Activated CD4-positive, CD25-positive, alpha-beta regulatory T cell treated with anti-CD3 and anti-CD28 coated beads, Interleukin-2, amount 50 U/mL, for 24 hours (primary cell): Measurements from ENCODE around the gene GRID2.

Experiments
- ATAC-seq, 2 donors: fragments of 150-1000 bp; cut with Tn5 transposase; one replicate each; pipeline ENCODE4 v1.10.0; 2021; ENCODE audit warnings: mild to moderate bottlenecking in 1 of 2, moderate library complexity in 1 of 2

GRID2 gene

GRCh38 chr4:92970996-92971395 is 667.2 kb downstream of the GRID2 start:
- no peak for ATAC-seq

GRCh38 chr4:92988301-92988700 is 684.5 kb downstream of the GRID2 start:
- no peak for ATAC-seq

GRCh38 chr4:92992758-92993157 is 689.0 kb downstream of the GRID2 start:
- no peak for ATAC-seq

- no peak for ATAC-seq
Observed at GRCh38 chr4:92994727-92995126, 691.0 kb downstream of the GRID2 start.

- ATAC-seq, result no peak
Observed at GRCh38 chr4:92996533-92996932, 692.8 kb downstream of the GRID2 start.

DNA sequence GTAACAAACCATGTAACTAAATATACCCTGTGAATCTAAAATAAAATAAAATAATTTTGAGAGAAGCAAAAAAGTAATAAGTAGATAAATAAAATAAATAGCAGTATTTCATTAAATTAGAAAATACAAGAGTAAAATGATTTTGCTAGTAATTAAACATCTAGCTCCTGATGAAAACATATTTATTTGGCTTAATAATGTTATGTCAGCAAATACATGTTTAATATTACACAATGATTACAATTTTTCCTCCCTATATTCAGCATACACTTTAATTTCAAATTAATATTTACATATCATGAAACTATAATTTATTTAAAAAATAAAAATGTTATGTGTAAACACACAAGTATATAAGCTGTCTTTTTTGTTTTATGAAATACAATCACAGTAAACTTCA is 697.1 kb downstream of the GRID2 start:
- no peak for ATAC-seq

DNA sequence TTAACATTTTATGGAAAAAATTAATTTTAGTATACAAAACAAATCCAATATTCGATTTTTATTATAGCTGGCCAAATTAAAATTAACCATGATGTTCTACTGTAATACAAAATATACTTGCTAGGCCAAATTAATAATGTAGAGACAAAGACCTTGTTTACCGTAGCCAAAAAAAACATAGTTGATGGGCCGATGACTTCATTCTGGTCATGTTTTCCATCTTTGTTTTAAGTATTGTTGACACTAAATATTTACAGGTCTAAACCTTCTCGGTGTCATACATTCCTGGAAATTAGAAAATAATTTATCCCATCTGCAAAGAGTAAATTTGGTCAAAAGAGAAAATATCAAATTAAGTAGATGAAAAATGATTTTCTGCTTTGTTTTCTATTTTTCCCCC is 698.5 kb downstream of the GRID2 start:
- no peak for ATAC-seq

GRCh38 chr4:93016350-93016749 is 712.6 kb downstream of the GRID2 start:
- ATAC-seq, result no peak

- no peak for ATAC-seq
Observed at GRCh38 chr4:93018243-93018642, 714.5 kb downstream of the GRID2 start.

GRCh38 chr4:93018806-93019205 is 715.0 kb downstream of the GRID2 start:
- ATAC-seq, result no peak

DNA sequence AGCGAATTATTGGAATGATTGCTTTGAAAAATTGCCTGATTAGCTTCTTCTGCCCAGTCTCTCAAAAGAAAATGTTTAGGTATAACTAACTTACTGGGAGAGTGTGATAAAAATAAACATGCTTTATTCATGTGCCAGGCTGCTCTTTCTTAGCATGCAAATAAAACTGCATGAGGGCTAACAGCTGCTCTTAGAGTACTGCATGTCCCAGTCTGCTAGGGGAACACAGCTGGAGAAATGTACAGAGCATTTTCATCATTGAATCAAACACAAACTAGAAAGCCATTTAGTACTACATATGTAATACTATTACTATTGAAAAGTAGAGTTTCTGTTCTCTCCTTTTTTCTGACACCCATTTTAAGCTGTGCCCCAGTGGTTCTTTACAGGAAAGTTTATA is 726.0 kb downstream of the GRID2 start:
- ATAC-seq, result no peak

GRCh38 chr4:93030670-93031069 is 726.9 kb downstream of the GRID2 start:
- ATAC-seq, result no peak

DNA sequence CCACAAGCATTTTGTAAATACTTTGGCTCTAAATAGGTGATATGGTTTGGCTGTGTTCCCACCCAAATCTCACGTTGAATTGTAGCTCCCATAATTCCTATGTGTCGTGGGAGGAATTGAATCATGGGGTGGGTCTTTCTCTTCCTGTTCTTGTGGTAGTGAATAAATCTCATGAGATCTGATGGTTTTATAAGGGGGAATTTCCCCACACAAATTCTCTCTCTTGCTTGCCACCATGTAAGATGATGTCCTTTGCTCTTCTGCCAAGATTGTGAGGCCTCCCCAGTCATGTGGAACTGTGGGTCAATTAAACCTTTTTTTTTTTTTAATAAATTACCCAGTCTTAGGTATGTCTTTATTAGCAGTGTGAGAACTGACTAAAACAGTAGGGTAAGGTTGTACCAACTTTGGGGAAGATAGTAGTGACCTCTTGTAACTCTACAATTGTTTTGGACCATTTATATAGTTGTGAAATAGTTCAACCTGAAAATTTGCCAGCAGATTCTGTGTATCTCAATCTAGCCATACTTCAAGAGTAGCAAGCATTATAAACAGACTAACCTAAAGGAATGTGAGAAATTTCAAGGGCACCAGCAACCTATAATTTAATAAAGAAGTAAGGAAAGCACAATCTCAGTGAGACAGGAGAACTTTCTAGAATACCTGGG is 727.8 kb downstream of the GRID2 start:
- ATAC-seq, result no peak

- no peak for ATAC-seq
Observed at GRCh38 chr4:93042746-93043145, 739.0 kb downstream of the GRID2 start.

DNA sequence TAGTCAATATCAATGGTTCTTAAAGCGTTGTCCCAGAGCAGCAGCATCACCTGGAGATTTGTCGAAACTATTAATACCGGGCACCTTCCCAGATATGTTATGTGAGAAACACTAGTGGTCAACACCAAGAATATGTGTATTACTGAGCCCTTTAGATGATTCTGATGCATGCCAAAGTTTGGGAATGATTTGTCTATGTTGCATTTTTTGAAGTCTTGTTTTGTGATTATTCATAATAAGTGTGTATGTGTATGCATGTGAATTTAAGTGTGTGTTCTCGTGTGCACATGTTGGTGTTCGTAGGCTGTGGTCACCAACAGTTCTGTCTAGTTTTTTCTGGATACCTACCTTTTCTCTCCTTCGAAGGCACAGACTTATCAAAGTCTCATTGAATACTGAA is 749.4 kb downstream of the GRID2 start:
- no peak for ATAC-seq

DNA sequence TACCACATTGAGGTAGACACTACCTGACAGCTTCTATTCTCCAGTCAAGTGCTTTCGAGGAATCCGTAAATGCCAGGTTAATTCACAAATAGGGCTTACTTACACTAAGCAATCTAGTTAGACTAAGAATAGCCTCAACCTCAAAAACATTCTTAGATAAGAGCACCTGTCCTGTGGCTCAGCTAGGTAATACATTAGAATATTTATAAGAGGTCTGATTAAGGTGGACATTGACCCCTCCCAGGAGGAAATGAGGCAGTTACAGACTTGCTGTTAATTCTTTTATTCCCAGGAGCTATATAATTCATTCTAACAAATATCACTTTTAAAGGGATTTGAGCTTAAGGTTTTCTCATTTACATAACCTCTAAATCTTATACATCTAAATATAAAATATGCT is 758.1 kb downstream of the GRID2 start:
- no peak for ATAC-seq

DNA sequence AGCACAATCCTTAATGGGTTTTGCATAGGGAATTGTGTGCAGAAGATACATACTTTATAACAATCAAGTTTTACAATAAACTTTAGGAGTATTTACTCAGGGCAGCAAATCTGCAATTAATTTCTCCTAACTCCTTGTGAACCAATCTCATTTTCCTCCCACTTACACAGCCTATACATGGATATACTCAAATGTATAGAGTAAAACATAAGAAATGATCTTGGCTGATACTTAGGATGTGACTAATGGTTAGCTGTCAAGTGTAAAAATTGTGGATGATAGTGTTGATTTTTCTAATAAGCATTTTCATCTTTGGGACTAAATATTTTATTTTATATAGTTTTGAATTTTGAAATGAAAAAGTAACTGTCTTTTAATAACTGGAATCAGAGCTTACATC is 759.6 kb downstream of the GRID2 start:
- ATAC-seq, result no peak

GRCh38 chr4:93065790-93066189 is 762.0 kb downstream of the GRID2 start:
- ATAC-seq, result no peak

- no peak for ATAC-seq
Observed at GRCh38 chr4:93066749-93067148, 763.0 kb downstream of the GRID2 start.

DNA sequence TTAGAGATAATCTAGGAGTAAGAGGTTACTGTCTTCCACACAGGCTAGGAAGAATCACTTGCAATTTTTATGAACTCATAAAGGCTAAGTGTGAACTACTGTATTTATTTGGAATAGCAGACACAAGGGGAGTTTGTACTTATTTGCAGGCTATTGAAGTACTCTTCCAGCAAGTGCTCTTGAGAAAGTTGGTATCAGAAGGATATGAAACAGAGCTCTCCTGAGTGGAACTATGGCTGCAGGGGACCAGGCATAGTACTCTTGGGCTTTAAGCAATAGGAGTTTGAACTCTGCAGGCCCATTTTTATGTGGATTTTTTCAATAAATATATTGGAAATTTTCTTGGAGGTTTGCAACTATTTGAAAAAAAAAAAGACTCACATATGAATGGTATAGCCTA is 768.5 kb downstream of the GRID2 start:
- no peak for ATAC-seq

- ATAC-seq, result no peak
Observed at GRCh38 chr4:93080316-93080715, 776.5 kb downstream of the GRID2 start.

DNA sequence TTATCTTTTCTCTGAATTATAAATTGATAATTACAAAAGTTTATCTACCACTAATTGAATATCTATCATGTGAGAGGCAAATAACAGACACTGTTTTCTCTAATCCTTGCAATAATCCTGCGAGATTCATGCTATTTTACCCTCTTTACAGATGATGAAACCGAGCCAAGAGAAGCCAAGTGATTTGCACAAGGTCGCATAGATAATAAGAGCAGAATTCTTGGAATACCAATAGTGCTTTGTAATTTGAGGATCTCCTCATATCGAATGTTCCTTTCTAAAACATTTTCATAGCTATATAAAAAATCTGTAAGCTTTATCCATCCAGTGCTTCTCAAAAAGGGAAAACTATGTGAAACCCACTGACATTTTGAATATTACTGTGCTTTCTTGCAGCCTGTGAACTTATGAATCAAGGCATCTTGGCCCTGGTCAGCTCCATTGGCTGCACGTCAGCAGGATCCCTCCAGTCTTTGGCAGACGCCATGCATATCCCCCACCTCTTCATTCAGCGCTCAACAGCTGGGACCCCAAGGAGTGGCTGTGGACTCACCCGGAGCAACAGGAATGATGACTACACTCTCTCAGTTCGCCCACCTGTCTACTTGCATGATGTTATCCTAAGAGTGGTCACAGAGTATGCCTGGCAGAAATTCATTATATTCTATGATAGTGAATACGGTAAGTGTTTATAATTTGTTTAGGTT is 781.0 kb downstream of the GRID2 start:
- no peak for ATAC-seq

- ATAC-seq, result no peak
Observed at GRCh38 chr4:93086356-93086755, 782.6 kb downstream of the GRID2 start.

DNA sequence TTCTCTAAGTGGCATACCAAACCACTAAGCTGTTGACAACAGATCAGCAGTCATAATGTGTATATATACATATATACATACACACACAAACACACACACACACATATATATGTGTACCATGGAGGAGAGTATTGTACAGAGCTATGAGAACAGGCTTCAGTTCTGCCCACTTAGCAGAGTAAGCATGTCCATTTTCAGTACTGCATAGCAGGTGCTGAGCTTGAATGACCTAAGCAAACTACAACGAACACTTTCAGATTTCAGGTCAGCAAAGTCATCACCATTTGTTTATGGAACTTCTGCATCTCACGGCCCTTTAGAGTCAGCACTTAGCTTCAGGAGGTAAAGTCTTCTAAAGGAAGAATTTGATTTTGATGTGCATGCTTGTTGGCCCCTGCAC is 789.0 kb downstream of the GRID2 start:
- ATAC-seq, result no peak

GRCh38 chr4:93103042-93103441 is 799.3 kb downstream of the GRID2 start:
- no peak for ATAC-seq
